SK-N-SH (cell line): ENCODE measurements around the gene MTUS2. TPM values are rescaled to one million over a fixed set of nuclear protein-coding genes. Genes with fewer than 3 reads are reported as not detected.

Source experiments
- CTCF ChIA-PET: fragments of 300-600, 350-600 bp; formaldehyde crosslinking; extraction: SDS; loops from one replicate; lab custom pipeline; 2021; lab: Yijun Ruan, JAX
- POLR2A ChIA-PET: fragments of 350-600 bp; sonication (Branson Sonifier 250); formaldehyde crosslinking; extraction: SDS; loops from one replicate; lab custom pipeline; 2020; ENCODE audit warnings: antibody characterized with exemption, inconsistent platforms; lab: Yijun Ruan, JAX
- DNase-seq: peaks from one replicate; pipeline ENCODE4 v3.0.0; 2012
- H2AFZ ChIP-seq: fragments of 200-600 bp; sonication (generic); 2 replicates; pipeline ENCODE4 v1.8.1; 2016; ENCODE audit warnings: antibody characterized with exemption, mild to moderate bottlenecking, low read depth
- H3F3A ChIP-seq: fragments of 200-600 bp; sonication (generic); replicated peaks from 2 replicates; pipeline ENCODE3; 2016; ENCODE audit warnings: antibody characterized with exemption, mild to moderate bottlenecking; ENCODE audit not compliant: insufficient read depth
- H3K27ac ChIP-seq, 2 experiments: fragments of 200-500 bp in 1 of 2; fragments of 200-600 bp in 1 of 2; sonication (Bioruptor generic) in 1 of 2; sonication (generic), shearing (Covaris generic) in 1 of 2; 2 replicates each; pipeline versions ENCODE4 v1.5.1 to v1.6.1; 2014 to 2016; ENCODE audit warnings: low read depth in 2 of 2, inconsistent platforms in 1 of 2, low read length in 1 of 2, mild to moderate bottlenecking in 1 of 2, mixed read lengths in 1 of 2
- H3K27me3 ChIP-seq: fragments of 200-600 bp; sonication (generic), shearing (Covaris generic); 2 replicates; pipeline ENCODE4 v1.6.1; 2016; ENCODE audit warnings: mixed run types; ENCODE audit not compliant: insufficient read depth
- H3K36me3 ChIP-seq, 2 experiments: fragments of 200-500 bp in 1 of 2; fragments of 200-600 bp in 1 of 2; sonication (Bioruptor generic) in 1 of 2; sonication (generic) in 1 of 2; replicated peaks in 1 of 2; 2 replicates each; pipeline versions ENCODE3 to v1.5.1; 2014 to 2016; ENCODE audit warnings: low read length in 1 of 2, mild to moderate bottlenecking in 1 of 2; ENCODE audit not compliant: insufficient read depth in 2 of 2, control insufficient read depth in 1 of 2
- H3K4me1 ChIP-seq, 2 experiments: fragments of 200-500 bp in 1 of 2; fragments of 200-600 bp in 1 of 2; sonication (Bioruptor generic) in 1 of 2; sonication (generic), shearing (Covaris generic) in 1 of 2; 2 replicates each; pipeline versions ENCODE4 v1.5.1 to v1.6.1; 2014 to 2016; ENCODE audit warnings: low read depth in 1 of 2, low read length in 1 of 2, mixed run types in 1 of 2; ENCODE audit not compliant: insufficient read depth in 2 of 2, control insufficient read depth in 1 of 2
- H3K4me2 ChIP-seq: fragments of 200-600 bp; sonication (generic), shearing (Covaris generic); 2 replicates; pipeline ENCODE4 v1.6.1; 2017; ENCODE audit warnings: mixed run types
- H3K4me3 ChIP-seq, 2 experiments: fragments of 200-500 bp in 1 of 2; fragments of 200-600 bp in 1 of 2; sonication (Bioruptor generic) in 1 of 2; sonication (generic), shearing (Covaris generic) in 1 of 2; 2 replicates each; pipeline versions ENCODE4 v1.5.1 to v1.8.1; 2014 to 2016; ENCODE audit warnings: low read depth in 2 of 2, inconsistent platforms in 1 of 2, low read length in 1 of 2, mild to moderate bottlenecking in 1 of 2, mixed read lengths in 1 of 2, moderate library complexity in 1 of 2
- H3K79me2 ChIP-seq: fragments of 200-600 bp; sonication (generic); 2 replicates; pipeline ENCODE4 v1.8.1; 2017; ENCODE audit warnings: mild to moderate bottlenecking; ENCODE audit not compliant: insufficient read depth
- H3K9ac ChIP-seq: fragments of 200-600 bp; sonication (generic); 2 replicates; pipeline ENCODE4 v1.6.1; 2017; ENCODE audit warnings: mixed run types
- H3K9me2 ChIP-seq: fragments of 200-600 bp; sonication (generic); 2 replicates; pipeline ENCODE4 v1.6.1; 2017; ENCODE audit warnings: mixed run types
- H3K9me3 ChIP-seq: fragments of 200-600 bp; sonication (generic); 2 replicates; pipeline ENCODE4 v1.6.1; 2017; ENCODE audit warnings: mixed run types, mild to moderate bottlenecking, moderate library complexity
- H4K20me1 ChIP-seq: fragments of 200-600 bp; sonication (generic); 2 replicates; pipeline ENCODE4 v1.6.1; 2017; ENCODE audit warnings: mild to moderate bottlenecking, mixed run types; ENCODE audit not compliant: insufficient read depth
- CTCF ChIP-seq: fragments of 200-600 bp; sonication (generic); IDR thresholded peaks from 2 replicates; pipeline ENCODE4 v1.6.1; 2017; ENCODE audit warnings: antibody characterized with exemption, mild to moderate bottlenecking, moderate library complexity
- EZH2phosphoT487 ChIP-seq: fragments of 200-600 bp; sonication (generic); IDR thresholded peaks from 2 replicates; pipeline ENCODE4 v1.6.1; 2017; ENCODE audit warnings: low read depth, mixed run types, mild to moderate bottlenecking, antibody characterized with exemption, moderate library complexity, borderline replicate concordance
- JUND ChIP-seq: IDR thresholded peaks from 2 replicates; pipeline ENCODE4 v1.4.0; 2012
- POLR2AphosphoS5 ChIP-seq: IDR thresholded peaks from 2 replicates; pipeline ENCODE4 v1.6.1; 2012; ENCODE audit warnings: low read depth, low read length
- RCOR1 ChIP-seq: fragments of 150-350 bp; IDR thresholded peaks from 2 replicates; pipeline ENCODE4 v1.6.1; 2017; ENCODE audit warnings: antibody characterized with exemption, low read length
- SIN3A ChIP-seq: IDR thresholded peaks from 2 replicates; pipeline ENCODE4 v1.6.1; 2012; ENCODE audit warnings: low read depth, mild to moderate bottlenecking, low read length, moderate library complexity, borderline replicate concordance
- SMC3 ChIP-seq: IDR thresholded peaks from 2 replicates; pipeline ENCODE4 v1.6.1; 2012; ENCODE audit warnings: low read depth, low read length, improper control_type of control experiment
- USF2 ChIP-seq: fragments of 150-350 bp; IDR thresholded peaks from 2 replicates; pipeline ENCODE4 v1.6.1; 2017; ENCODE audit warnings: antibody characterized with exemption, low read length, low read depth, borderline replicate concordance
- WGBS: methylation state at CpG from one replicate; pipeline ENCODE4 v1.1.6; 2017; ENCODE audit warnings: low lambda C conversion rate; 5-methylcytosine and 5-hydroxymethylcytosine counted together
- polyA plus RNA-seq, 3 experiments: library from polyadenylated mRNA; depleted of rRNA; stranded (reverse); fragments of >200 nt; gene quantifications; 2 replicates each; pipeline ENCODE4 v1.2.3, GENCODE V29; 2012

The MTUS2 gene
- polyA plus RNA-seq, 1 of the 3 experiments (the other 2 are of a cell fraction): 1.7 TPM

GRCh38 chr13:29547153-29547552 is 727.0 kb downstream of the MTUS2 start:
- Histone ChIP-seq H2AFZ (no peak overlapping the region), H3K79me2 (peaks cover 97% of the 10 kb centered on the region), H3K4me2 (no peak overlapping the region), H3K9ac (no peak overlapping the region), H3K4me3 (no peak overlapping the region), H4K20me1 (peaks cover 45% of the 10 kb centered on the region), H3K4me1 (peaks cover 4 to 6% of the 10 kb centered on the region in 2 experiments; a peak in 2 of 4 replicates), H3F3A (peaks cover 5% of the 10 kb centered on the region), H3K9me2 (no peaks in the 10 kb centered on the region), H3K9me3 (no peaks in the 10 kb centered on the region), H3K27me3 (no peaks in the 10 kb centered on the region), H3K36me3 (peaks cover 24 to 34% of the 10 kb centered on the region in 2 experiments), H3K27ac (no peak overlapping the region)
- WGBS: 97% methylated on average over 7 of the region's 7 CpGs
- CTCF ChIA-PET: interaction anchor here (0.8 to 1.2 kb wide), 3 partner anchors 39 to 158 kb away, joined by 3 to 4 read pairs (median 3); no protein-coding TSS in a partner anchor
- TF ChIP-seq EZH2phosphoT487 (no peak), POLR2AphosphoS5 (no peak)
- no peak for DNase-seq
- POLR2A ChIA-PET: no interaction called here

- Histone ChIP-seq H3K4me2 (no peak overlapping the region), H3K4me1 (peaks cover 4 to 6% of the 10 kb centered on the region in 2 experiments; a peak in 2 of 4 replicates), H3K9ac (no peak overlapping the region), H3K27ac (no peak overlapping the region), H4K20me1 (peaks cover 35% of the 10 kb centered on the region), H3K4me3 (no peak overlapping the region)
- TF ChIP-seq RCOR1 (no peak), JUND (no peak), SIN3A (no peak), CTCF (no peak), USF2 (no peak), SMC3 (no peak)
- TF ChIP-seq, all 33 proteins: peak for 0
- H3K36me3 ChIP-seq: peaks cover 34 to 38% of the 10 kb centered on the region in 2 experiments
- CTCF ChIA-PET: no interaction called here
- H3K9me3 ChIP-seq: no peaks in the 10 kb centered on the region
- peaks cover 97% of the 10 kb centered on the region for H3K79me2 ChIP-seq
- DNase-seq: no peak
- no peaks in the 10 kb centered on the region for H3K27me3 ChIP-seq
- H3K9me2 ChIP-seq: no peaks in the 10 kb centered on the region
- H2AFZ ChIP-seq: no peak overlapping the region
- POLR2A ChIA-PET: no interaction called here
- H3F3A ChIP-seq: peaks cover 5% of the 10 kb centered on the region
- WGBS: 91% methylated on average over 7 of the region's 7 CpGs
These were observed 728.6 kb downstream of the MTUS2 start for GRCh38 chr13:29548722-29549121.
